ENCODE measurements around the gene RBM47. TPM values are rescaled to one million over a fixed set of nuclear protein-coding genes. Genes with fewer than 3 reads are reported as not detected.

Gene RBM47
- total RNA-seq, 1 experiment from 2014 or later = 70.3 TPM

GRCh38 chr4:40375095-40375494 lies 254.6 kb downstream of the RBM47 start:
- H2BK12ac ChIP-seq (ENCODE audit: insufficient read length, low read depth, low read length) = no peak overlapping the region
- no peak overlapping the region for H3T11ph ChIP-seq (ENCODE audit: low read length)
- no peak overlapping the region for H3K27ac ChIP-seq (ENCODE audit: insufficient read length, low read depth, low read length)
- H3K4me3 Mint-ChIP-seq = no peak overlapping the region
- H3K23me2 ChIP-seq (ENCODE audit: insufficient read length, low read depth, low read length, poor library complexity, severe bottlenecking) = no peaks in the 10 kb centered on the region
- no peaks in the 10 kb centered on the region for H3K36me3 Mint-ChIP-seq (ENCODE audit: insufficient read depth in 1 of 3, low read depth in 3 of 3)
- H3K9me3 ChIP-seq (ENCODE audit: control insufficient read depth, low read depth, low read length) = no peaks in the 10 kb centered on the region
- H2AFZ ChIP-seq (ENCODE audit: low read length) = no peak overlapping the region
- no peak overlapping the region for H4K91ac ChIP-seq (ENCODE audit: insufficient read length, low read depth, low read length)
- H2BK5ac ChIP-seq (ENCODE audit: insufficient read length, low read length) = no peak overlapping the region
- peaks cover 2% of the 10 kb centered on the region; the same call in 1 of the 2 replicates for H3K4me1 ChIP-seq (ENCODE audit: insufficient read depth, low read length)
- no peak overlapping the region for H3K4me2 ChIP-seq (ENCODE audit: insufficient read depth, insufficient read length, low read length)
- no CpG with 5 or more reads among the region's 10 CpGs for WGBS (ENCODE audit: extremely low coverage, insufficient read length, low lambda C conversion rate)
- no peak overlapping the region for H3K9ac ChIP-seq (ENCODE audit: extremely low read depth, insufficient read length, low read length)
- no peak overlapping the region for H3K23ac ChIP-seq (ENCODE audit: insufficient read length, low read depth, low read length)
- H3K27ac Mint-ChIP-seq = no peak overlapping the region
- no peak overlapping the region for H2BK15ac ChIP-seq (ENCODE audit: low read depth, low read length)
- no peak overlapping the region for H3K14ac ChIP-seq (ENCODE audit: insufficient read depth, low read length)
- H2AK5ac ChIP-seq (ENCODE audit: insufficient read length, low read length) = no peak overlapping the region
- peaks cover 10% of the 10 kb centered on the region in 2 experiments for H3K4me1 Mint-ChIP-seq
- H3K79me2 ChIP-seq (ENCODE audit: insufficient read depth, low read length) = no peaks in the 10 kb centered on the region
- H3K79me1 ChIP-seq (ENCODE audit: insufficient read depth, low read depth, low read length, poor library complexity, severe bottlenecking) = no peaks in the 10 kb centered on the region
- H2BK20ac ChIP-seq (ENCODE audit: low read depth, low read length, poor library complexity, severe bottlenecking) = no peak overlapping the region
- H4K8ac ChIP-seq (replicated peaks; ENCODE audit: insufficient read length, low read depth, low read length) = no peak overlapping the region
- no peak overlapping the region for H3K18ac ChIP-seq (ENCODE audit: insufficient read length, low read depth, low read length)
- DNase-seq = no peak
- no peak overlapping the region for H2BK120ac ChIP-seq (ENCODE audit: low read depth, low read length, poor library complexity, severe bottlenecking)
- H3K27me3 Mint-ChIP-seq (ENCODE audit: low read depth) = peaks cover 5% of the 10 kb centered on the region
- H4K5ac ChIP-seq (ENCODE audit: insufficient read length, low read depth, low read length) = no peak overlapping the region
- no peaks in the 10 kb centered on the region for H4K20me1 ChIP-seq (ENCODE audit: control insufficient read depth, insufficient read depth, insufficient read length)
- H3K56ac ChIP-seq (ENCODE audit: insufficient read length, low read depth, low read length) = no peak overlapping the region
- TF ChIP-seq, protein P1, sequence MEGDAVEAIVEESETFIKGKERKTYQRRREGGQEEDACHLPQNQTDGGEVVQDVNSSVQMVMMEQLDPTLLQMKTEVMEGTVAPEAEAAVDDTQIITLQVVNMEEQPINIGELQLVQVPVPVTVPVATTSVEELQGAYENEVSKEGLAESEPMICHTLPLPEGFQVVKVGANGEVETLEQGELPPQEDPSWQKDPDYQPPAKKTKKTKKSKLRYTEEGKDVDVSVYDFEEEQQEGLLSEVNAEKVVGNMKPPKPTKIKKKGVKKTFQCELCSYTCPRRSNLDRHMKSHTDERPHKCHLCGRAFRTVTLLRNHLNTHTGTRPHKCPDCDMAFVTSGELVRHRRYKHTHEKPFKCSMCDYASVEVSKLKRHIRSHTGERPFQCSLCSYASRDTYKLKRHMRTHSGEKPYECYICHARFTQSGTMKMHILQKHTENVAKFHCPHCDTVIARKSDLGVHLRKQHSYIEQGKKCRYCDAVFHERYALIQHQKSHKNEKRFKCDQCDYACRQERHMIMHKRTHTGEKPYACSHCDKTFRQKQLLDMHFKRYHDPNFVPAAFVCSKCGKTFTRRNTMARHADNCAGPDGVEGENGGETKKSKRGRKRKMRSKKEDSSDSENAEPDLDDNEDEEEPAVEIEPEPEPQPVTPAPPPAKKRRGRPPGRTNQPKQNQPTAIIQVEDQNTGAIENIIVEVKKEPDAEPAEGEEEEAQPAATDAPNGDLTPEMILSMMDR (conservative IDR thresholded peaks at IDR 0.05) = no peak
- no peaks in the 10 kb centered on the region for H3K9me3 Mint-ChIP-seq
- no peak overlapping the region for H3K4ac ChIP-seq (ENCODE audit: low read depth, low read length)
- H3K27me3 ChIP-seq (ENCODE audit: insufficient read depth, low read length) = no peaks in the 10 kb centered on the region

All from H9 (cell line).